ENCODE measurements around the gene CBX1. TPM values are rescaled to one million over a fixed set of nuclear protein-coding genes. Genes with fewer than 3 reads are reported as not detected.

CBX1 gene
- total and polyA plus RNA-seq, 2 of the 13 experiments (the other 11 are each of a cell fraction or from before 2014, with no cell fraction given), result 17.8 to 108 TPM

- TF ChIP-seq REST (IDR thresholded peaks at IDR 0.05; ENCODE audit: borderline replicate concordance in 1 of 2, low read depth in 1 of 2, low read length in 2 of 2), result no peak
Observed at GRCh38 chr17:48122665-48123045, 21.4 kb upstream of the CBX1 start (continued).

- ChIA-PET CTCF (ENCODE audit: low intra/inter-chr PET ratio, low total read pairs) (no interaction called here), POLR2A (interaction anchor here (0.8 to 1.4 kb wide), 2 partner anchors 14 kb away, joined by 3 read pairs; partner anchors contain the start of gene SNX11)
- no peak for DNase-seq (ENCODE audit: low spot score)
- Histone ChIP-seq H3K27me3 (ENCODE audit: control insufficient read depth in 1 of 2, insufficient read depth in 2 of 2, low read length in 2 of 2) (no peaks in the 10 kb centered on the region), H3K4me2 (ENCODE audit: low read depth, low read length) (no peak overlapping the region), H3K27ac (ENCODE audit: extremely low read length, insufficient read depth, low read length) (no peak overlapping the region), H3K9me3 (ENCODE audit: low read length) (no peaks in the 10 kb centered on the region), H3K36me3 (replicated peaks in 1 of 2; ENCODE audit: control insufficient read depth in 1 of 2, insufficient read depth in 2 of 2, low read length in 2 of 2) (peaks cover 16 to 44% of the 10 kb centered on the region in 2 experiments), H4K20me1 (ENCODE audit: insufficient read depth, low read length) (no peaks in the 10 kb centered on the region), H3K4me3 (replicated peaks in 1 of 3; ENCODE audit: insufficient read depth in 1 of 3, low read depth in 2 of 3, low read length in 3 of 3) (no peak overlapping the region), H2AFZ (ENCODE audit: low read length) (no peak overlapping the region), H3K9ac (ENCODE audit: insufficient read depth, low read depth, low read length) (no peak overlapping the region), H3K79me2 (ENCODE audit: insufficient read depth, low read length) (no peaks in the 10 kb centered on the region), H3K4me1 (ENCODE audit: insufficient read depth, low read length) (no peaks in the 10 kb centered on the region)
- FAIRE-seq, result no peak
- TF ChIP-seq ISL2 (CRISPR knock-in tag; IDR thresholded peaks at IDR 0.05) (no peak), ATRX (CRISPR knock-in tag; IDR thresholded peaks at IDR 0.05; ENCODE audit: borderline replicate concordance) (no peak), ZNF7 (CRISPR knock-in tag; IDR thresholded peaks at IDR 0.05) (no peak)
- 97% methylated on average over 8 of the region's 9 CpGs for WGBS (ENCODE audit: low lambda C conversion rate)
- intact Hi-C loops (cut with micrococcal nuclease; ENCODE audit: unreplicated experiment), result no loop called here
- in situ Hi-C loops (cut with HindIII; ENCODE audit: extremely low pct_ligation_motif_present, low pct_unique_long_range_greater_than_20kb), result no loop called here
- no TSS peak for BruUV-seq (replicated peaks)
- no peak for ATAC-seq
Observed at GRCh38 chr17:48121923-48122664, 20.8 kb upstream of the CBX1 start.
